Panc1 (cell line): Measurements from ENCODE around the gene EEF1E1. TPM values are rescaled to one million over a fixed set of nuclear protein-coding genes. Genes with fewer than 3 reads are reported as not detected.

ENCODE experiments used
- ATAC-seq: fragments of 200-7000 bp; cut with Tn5 transposase; 2 replicates; pipeline ENCODE4 v1.9.1; 2020; ENCODE audit warnings: mild to moderate bottlenecking, moderate library complexity
- BruUV-seq: library from RNA; stranded (reverse); fragments of 400-500 nt; replicated peaks from 2 replicates; lab custom pipeline; 2021; lab: Mats Ljungman, UMichigan
- CTCF ChIA-PET: fragments of 300-600 bp; sonication (Branson Sonifier 250); formaldehyde crosslinking; loops from one replicate; lab custom pipeline; 2022; ENCODE audit warnings: antibody characterized with exemption; lab: Charles Lee
- POLR2A ChIA-PET: fragments of 300-600 bp; sonication (Branson Sonifier 250); formaldehyde crosslinking; loops from one replicate; lab custom pipeline; 2022; ENCODE audit warnings: antibody characterized with exemption; lab: Charles Lee
- DNase-seq: peaks from one replicate; pipeline ENCODE4 v3.0.0-alpha.2; 2010; ENCODE audit warnings: low read depth, low spot score
- H3K27ac ChIP-seq: 2 replicates; pipeline ENCODE4 v1.5.1; 2011; ENCODE audit warnings: mild to moderate bottlenecking, low read length, inconsistent platforms
- H3K27me3 ChIP-seq: fragments of 200-500 bp; sonication (Bioruptor generic); 2 replicates; pipeline ENCODE4 v1.6.0; 2014; ENCODE audit warnings: low read length, inconsistent platforms; ENCODE audit not compliant: control insufficient read depth, insufficient read depth
- H3K36me3 ChIP-seq: fragments of 200-500 bp; sonication (Bioruptor generic); 2 replicates; pipeline ENCODE4 v1.5.1; 2014; ENCODE audit warnings: inconsistent platforms, mild to moderate bottlenecking, low read length, moderate library complexity; ENCODE audit not compliant: control insufficient read depth, insufficient read depth
- H3K4me1 ChIP-seq: 2 replicates; pipeline ENCODE4 v1.5.1; 2011; ENCODE audit warnings: inconsistent platforms, mild to moderate bottlenecking, low read length, moderate library complexity; ENCODE audit not compliant: control insufficient read depth, insufficient read depth
- H3K4me3 ChIP-seq, 2 experiments: 2 replicates each; pipeline ENCODE4 v1.5.1; 2011 to 2012; ENCODE audit warnings: low read depth in 2 of 2, low read length in 2 of 2, mild to moderate bottlenecking in 2 of 2, inconsistent platforms in 1 of 2, moderate library complexity in 1 of 2
- H3K9me3 ChIP-seq: fragments of 200-500 bp; sonication (Bioruptor generic); 2 replicates; pipeline ENCODE4 v1.5.1; 2014; ENCODE audit warnings: low read depth, mild to moderate bottlenecking, inconsistent platforms, low read length, moderate library complexity; ENCODE audit not compliant: control insufficient read depth, insufficient read depth
- CTCF ChIP-seq: fragments of 450-650 bp; IDR thresholded peaks from 2 replicates; pipeline ENCODE4 v1.5.1; 2017; ENCODE audit warnings: mild to moderate bottlenecking
- POLR2AphosphoS5 ChIP-seq: IDR thresholded peaks from 2 replicates; pipeline ENCODE4 v1.6.1; 2012; ENCODE audit warnings: mild to moderate bottlenecking, low read depth, low read length, moderate library complexity
- REST ChIP-seq, 2 experiments: IDR thresholded peaks; 2 replicates each; pipeline ENCODE4 v1.6.1; 2011 to 2012; ENCODE audit warnings: low read depth in 2 of 2, control low read depth in 1 of 2, low read length in 1 of 2, mild to moderate bottlenecking in 1 of 2, moderate library complexity in 1 of 2; ENCODE audit not compliant: insufficient read depth in 1 of 2
- SIN3A ChIP-seq: IDR thresholded peaks from 2 replicates; pipeline ENCODE4 v1.6.1; 2012; ENCODE audit warnings: low read depth, mild to moderate bottlenecking, low read length, moderate library complexity, borderline replicate concordance; ENCODE audit not compliant: insufficient read depth
- TCF7L2 ChIP-seq: IDR thresholded peaks from 2 replicates; pipeline ENCODE4 v1.6.1; 2011; ENCODE audit warnings: mild to moderate bottlenecking, low read depth, low read length, inconsistent platforms
- in situ Hi-C: cut with HindIII; loops from 2 replicates; pipeline ENCODE4 v1.10.0; 2016; ENCODE audit warnings: low sequenced_read_pairs, low pct_unique_long_range_greater_than_20kb
- intact Hi-C: fragments of 100-400 bp; cut with micrococcal nuclease; formaldehyde crosslinking; loops from one replicate; pipeline ENCODE4 v1.10.0; 2022; ENCODE audit not compliant: unreplicated experiment
- total RNA-seq: library from RNA; stranded (reverse); gene quantifications from one replicate; pipeline ENCODE4 v1.2.1, GENCODE V29; 2021; ENCODE audit not compliant: unreplicated experiment

The EEF1E1 gene
- total RNA-seq, 1 experiment from 2014 or later = 59.5 TPM

GRCh38 chr6:8110725-8111124, 8.4 kb upstream of the EEF1E1 start:
- ChIA-PET POLR2A (interaction anchor here (0.6 kb wide), 1 partner anchor 63 kb away, joined by 5 read pairs; no protein-coding TSS in a partner anchor), CTCF (no interaction called here)
- H3K27me3 ChIP-seq = no peaks in the 10 kb centered on the region
- in situ Hi-C loops = no loop called here
- no peak overlapping the region for H3K27ac ChIP-seq
- TF ChIP-seq TCF7L2 (no peak), POLR2AphosphoS5 (no peak), REST (IDR thresholded peaks at IDR 0.05; ENCODE audit: insufficient read depth in 1 of 2, low read depth in 2 of 2, low read length in 1 of 2) (no peak), SIN3A (no peak), CTCF (no peak)
- no peak for DNase-seq
- H3K4me3 ChIP-seq = no peak overlapping the region
- intact Hi-C loops = no loop called here
- peaks cover 9% of the 10 kb centered on the region; the same call in 1 of the 2 replicates for H3K4me1 ChIP-seq
- H3K36me3 ChIP-seq = no peaks in the 10 kb centered on the region
- H3K9me3 ChIP-seq = no peaks in the 10 kb centered on the region
- no TSS peak for BruUV-seq
- ATAC-seq = no peak

- intact Hi-C loops = no loop called here
- POLR2A ChIA-PET = interaction anchor here (0.6 kb wide), 1 partner anchor 63 kb away, joined by 5 read pairs; no protein-coding TSS in a partner anchor
Observed at GRCh38 chr6:8110117-8110721, 7.9 kb upstream of the EEF1E1 start.

More at GRCh38 chr6:8110117-8110721, 7.9 kb upstream of the EEF1E1 start:
- CTCF ChIA-PET = interaction anchor here (0.6 kb wide), 1 partner anchor 21 kb away, joined by 3 read pairs; no protein-coding TSS in a partner anchor
- Histone ChIP-seq H3K9me3 (no peaks in the 10 kb centered on the region), H3K27ac (no peak overlapping the region), H3K36me3 (no peaks in the 10 kb centered on the region), H3K4me1 (peaks cover 9% of the 10 kb centered on the region; the same call in 1 of the 2 replicates), H3K27me3 (no peaks in the 10 kb centered on the region), H3K4me3 (no peak overlapping the region)
- ATAC-seq (no peak), DNase-seq (no peak)
- in situ Hi-C loops = no loop called here
- TF ChIP-seq TCF7L2 = no peak
- no peak for TF ChIP-seq SIN3A
- TF ChIP-seq POLR2AphosphoS5 = no peak
- no peak for TF ChIP-seq CTCF
- TF ChIP-seq REST (IDR thresholded peaks at IDR 0.05; ENCODE audit: insufficient read depth in 1 of 2, low read depth in 2 of 2, low read length in 1 of 2) = no peak
- BruUV-seq = no TSS peak
